Neural progenitor cell (in vitro differentiated cells): ENCODE data around the gene PPP1CC. TPM values are rescaled to one million over a fixed set of nuclear protein-coding genes. Genes with fewer than 3 reads are reported as not detected.

Experiments used
- DNase-seq: peaks from one replicate; pipeline ENCODE4 v3.0.0-alpha.2; 2016; ENCODE audit warnings: low spot score
- H2AFZ ChIP-seq: fragments of 200-600 bp; sonication (generic); replicated peaks from 2 replicates; pipeline ENCODE4 v1.6.1; 2016; ENCODE audit warnings: antibody characterized with exemption
- H3F3A ChIP-seq: fragments of 200-600 bp; sonication (generic); 2 replicates; pipeline ENCODE4 v1.6.1; 2016; ENCODE audit warnings: antibody characterized with exemption, low read depth
- H3K27ac ChIP-seq: fragments of 200-600 bp; sonication (generic); 2 replicates; pipeline ENCODE4 v1.5.1; 2016; ENCODE audit warnings: mild to moderate bottlenecking
- H3K27me3 ChIP-seq: fragments of 200-600 bp; sonication (generic); 2 replicates; pipeline ENCODE4 v1.6.1; 2016; ENCODE audit warnings: mild to moderate bottlenecking, moderate library complexity
- H3K36me3 ChIP-seq: fragments of 200-600 bp; sonication (generic); 2 replicates; pipeline ENCODE4 v1.5.1; 2016
- H3K4me1 ChIP-seq: fragments of 200-600 bp; sonication (generic); 2 replicates; pipeline ENCODE4 v1.6.1; 2016; ENCODE audit warnings: mixed run types
- H3K4me2 ChIP-seq: fragments of 200-600 bp; sonication (generic); 2 replicates; pipeline ENCODE4 v1.6.1; 2016
- H3K4me3 ChIP-seq: fragments of 200-600 bp; sonication (generic); 2 replicates; pipeline ENCODE4 v1.5.1; 2016
- H3K79me2 ChIP-seq: fragments of 200-600 bp; sonication (generic); 2 replicates; pipeline ENCODE4 v1.6.1; 2016; ENCODE audit warnings: low read depth
- H3K9ac ChIP-seq: fragments of 200-600 bp; sonication (generic); 2 replicates; pipeline ENCODE4 v1.6.1; 2016
- H3K9me3 ChIP-seq: fragments of 200-600 bp; sonication (generic); 2 replicates; pipeline ENCODE4 v1.5.1; 2016; ENCODE audit warnings: low read depth
- H4K20me1 ChIP-seq: fragments of 200-600 bp; sonication (generic); 2 replicates; pipeline ENCODE4 v1.6.1; 2016; ENCODE audit warnings: low read depth
- H3K27ac Mint-ChIP-seq: 3 replicates; pipeline ENCODE4 v1.8.0; 2021; ENCODE audit warnings: mixed read lengths
- H3K27me3 Mint-ChIP-seq: 2 replicates; pipeline ENCODE4 v1.8.0; 2022; ENCODE audit warnings: low read depth, mild to moderate bottlenecking, inconsistent platforms, moderate library complexity, mixed read lengths; ENCODE audit not compliant: insufficient read depth
- H3K36me3 Mint-ChIP-seq: 3 replicates; pipeline ENCODE4 v1.8.0; 2021; ENCODE audit warnings: mixed read lengths
- H3K4me1 Mint-ChIP-seq: 3 replicates; pipeline ENCODE4 v1.8.0; 2021; ENCODE audit warnings: mixed read lengths
- H3K4me3 Mint-ChIP-seq: 3 replicates; pipeline ENCODE4 v1.8.0; 2021; ENCODE audit warnings: mild to moderate bottlenecking, moderate library complexity, mixed read lengths
- H3K9me3 Mint-ChIP-seq: 3 replicates; pipeline ENCODE4 v1.8.0; 2020; ENCODE audit warnings: mixed read lengths
- CTCF ChIP-seq: fragments of 200-600 bp; sonication (generic); IDR thresholded peaks from 2 replicates; pipeline ENCODE4 v1.5.1; 2017; ENCODE audit warnings: antibody characterized with exemption, mild to moderate bottlenecking
- EZH2 ChIP-seq: fragments of 200-600 bp; sonication (generic); IDR thresholded peaks from 2 replicates; pipeline ENCODE4 v1.6.1; 2017; ENCODE audit warnings: antibody characterized with exemption, mild to moderate bottlenecking, moderate library complexity
- EZH2phosphoT487 ChIP-seq: fragments of 200-600 bp; sonication (generic); IDR thresholded peaks from 2 replicates; pipeline ENCODE4 v1.6.1; 2017; ENCODE audit warnings: antibody characterized with exemption
- total RNA-seq: library from RNA; depleted of rRNA; stranded (reverse); fragments of >200 nt; gene quantifications from 2 replicates; pipeline ENCODE4 v1.2.3, GENCODE V29; 2015; ENCODE audit warnings: low replicate concordance

The PPP1CC gene
- total RNA-seq, 1 donor from 2014 or later, result 629 TPM

GRCh38 chr12:110693731-110694130 is 49.0 kb downstream of the PPP1CC start:
- no peak for TF ChIP-seq CTCF
- TF ChIP-seq EZH2, result no peak
- no peak for TF ChIP-seq EZH2phosphoT487
- DNase-seq, result no peak
- Mint-ChIP-seq H3K4me1 (peaks cover 11% of the 10 kb centered on the region), H3K27me3 (peaks cover 12% of the 10 kb centered on the region), H3K9me3 (no peaks in the 10 kb centered on the region), H3K27ac (no peak overlapping the region), H3K4me3 (no peak overlapping the region), H3K36me3 (no peaks in the 10 kb centered on the region)
- no peak overlapping the region for H3K4me3 ChIP-seq
- peaks cover 9% of the 10 kb centered on the region for H3K4me1 ChIP-seq
- no peaks in the 10 kb centered on the region for H4K20me1 ChIP-seq
- no peaks in the 10 kb centered on the region for H3K9me3 ChIP-seq
- peaks cover 7% of the 10 kb centered on the region for H3F3A ChIP-seq
- H2AFZ ChIP-seq, result no peak overlapping the region
- no peak overlapping the region for H3K27ac ChIP-seq
- no peak overlapping the region for H3K9ac ChIP-seq
- H3K27me3 ChIP-seq, result peaks cover 1% of the 10 kb centered on the region
- no peaks in the 10 kb centered on the region for H3K79me2 ChIP-seq
- H3K4me2 ChIP-seq, result no peak overlapping the region
- H3K36me3 ChIP-seq, result no peaks in the 10 kb centered on the region

GRCh38 chr12:110690127-110690430 is 52.6 kb downstream of the PPP1CC start:
- Histone ChIP-seq H3F3A (peaks cover 7% of the 10 kb centered on the region), H3K9me3 (no peaks in the 10 kb centered on the region), H3K4me2 (peak overlapping the region; percentile 92), H4K20me1 (no peaks in the 10 kb centered on the region), H3K9ac (no peak overlapping the region), H3K27ac (no peak overlapping the region), H3K4me1 (peaks cover 9% of the 10 kb centered on the region), H3K79me2 (no peaks in the 10 kb centered on the region), H3K36me3 (no peaks in the 10 kb centered on the region), H2AFZ (peak overlapping the region; percentile 88), H3K27me3 (peaks cover 19% of the 10 kb centered on the region), H3K4me3 (no peak overlapping the region)
- H3K27me3 Mint-ChIP-seq, result peaks cover 19% of the 10 kb centered on the region
- DNase-seq, result no peak
- peak overlapping the region; percentile 97 for H3K27ac Mint-ChIP-seq
- H3K4me3 Mint-ChIP-seq, result peak overlapping the region; percentile 87
- no peak for TF ChIP-seq EZH2
- no peak for TF ChIP-seq CTCF
- TF ChIP-seq EZH2phosphoT487, result no peak
- peaks cover 11% of the 10 kb centered on the region for H3K4me1 Mint-ChIP-seq
- peaks cover 4% of the 10 kb centered on the region for H3K9me3 Mint-ChIP-seq
- H3K36me3 Mint-ChIP-seq, result no peaks in the 10 kb centered on the region

GRCh38 chr12:110689281-110690126 is 53.2 kb downstream of the PPP1CC start:
- Mint-ChIP-seq H3K36me3 (no peaks in the 10 kb centered on the region), H3K4me3 (peak overlapping the region; percentile 87), H3K4me1 (peaks cover 11% of the 10 kb centered on the region), H3K27ac (peak overlapping the region; percentile 97), H3K27me3 (peaks cover 17% of the 10 kb centered on the region), H3K9me3 (peaks cover 4% of the 10 kb centered on the region)
- H3K27me3 ChIP-seq, result peaks cover 19% of the 10 kb centered on the region
- no peaks in the 10 kb centered on the region for H3K79me2 ChIP-seq
- H3K9me3 ChIP-seq, result no peaks in the 10 kb centered on the region
- no peak overlapping the region for H3K27ac ChIP-seq
- no peak overlapping the region for H3K9ac ChIP-seq
- H2AFZ ChIP-seq, result peak overlapping the region; percentile 88
- peaks cover 7% of the 10 kb centered on the region for H3F3A ChIP-seq
- H3K4me2 ChIP-seq, result peak overlapping the region; percentile 92
- no peaks in the 10 kb centered on the region for H3K36me3 ChIP-seq
- H3K4me3 ChIP-seq, result peak overlapping the region; percentile 69
- H3K4me1 ChIP-seq, result peaks cover 9% of the 10 kb centered on the region
- peak; percentile 7 for DNase-seq
- TF ChIP-seq CTCF (no peak), EZH2 (no peak), EZH2phosphoT487 (no peak)
- H4K20me1 ChIP-seq, result no peaks in the 10 kb centered on the region
